OCI-LY3 (cell line): Measurements from ENCODE around the gene RNU1-1.
"Not testable (repeated sequence)": the region's sequence is repeated elsewhere in the genome, so short reads cannot be mapped to it uniquely, and the experiment has no call there.

ENCODE experiments used
- H2AFZ ChIP-seq: fragments of 200-600, 300-600 bp; shearing (Covaris generic); 2 replicates; pipeline ENCODE4 v1.6.0; 2014; ENCODE audit warnings: antibody characterized with exemption, low read depth, low read length
- H3K27ac ChIP-seq: fragments of 200-600, 300-600 bp; sonication (generic); 2 replicates; pipeline ENCODE4 v1.5.1; 2014; ENCODE audit warnings: mild to moderate bottlenecking, low read length, moderate library complexity, mixed read lengths
- H3K27me3 ChIP-seq: fragments of 200-600, 300-600 bp; sonication (generic); 2 replicates; pipeline ENCODE4 v1.6.1; 2014; ENCODE audit warnings: low read depth, low read length, mixed read lengths
- H3K36me3 ChIP-seq: fragments of 200-600, 300-600 bp; sonication (generic); replicated peaks from 2 replicates; pipeline ENCODE3; 2014; ENCODE audit warnings: low read depth, low read length, mixed read lengths
- H3K4me1 ChIP-seq: fragments of 300-600, 200-600 bp; sonication (generic); 2 replicates; pipeline ENCODE4 v1.6.1; 2014; ENCODE audit warnings: low read length, mixed read lengths
- H3K4me2 ChIP-seq: fragments of 200-600, 300-600 bp; sonication (generic); 2 replicates; pipeline ENCODE4 v1.6.1; 2014; ENCODE audit warnings: low read length, mixed read lengths
- H3K4me3 ChIP-seq: fragments of 300-600, 200-600 bp; sonication (generic); 2 replicates; pipeline ENCODE4 v1.5.1; 2014; ENCODE audit warnings: antibody characterized with exemption, mild to moderate bottlenecking, low read length, moderate library complexity
- H3K79me2 ChIP-seq: fragments of 300-600, 200-600 bp; shearing (Covaris generic); 2 replicates; pipeline ENCODE4 v1.6.1; 2014; ENCODE audit warnings: mild to moderate bottlenecking, low read length, mixed read lengths
- H3K9ac ChIP-seq: fragments of 300-600, 200-600 bp; shearing (Covaris generic); 2 replicates; pipeline ENCODE4 v1.6.0; 2014; ENCODE audit warnings: mild to moderate bottlenecking, low read length, moderate library complexity
- H3K9me3 ChIP-seq: fragments of 200-600, 300-600 bp; shearing (Covaris generic); 2 replicates; pipeline ENCODE4 v1.6.1; 2014; ENCODE audit warnings: low read length, mixed read lengths; ENCODE audit not compliant: insufficient read depth
- H4K20me1 ChIP-seq: fragments of 200-600, 300-600 bp; sonication (generic); 2 replicates; pipeline ENCODE4 v1.6.1; 2016; ENCODE audit warnings: low read length, mixed read lengths; ENCODE audit not compliant: insufficient read depth

The RNU1-1 gene

DNA sequence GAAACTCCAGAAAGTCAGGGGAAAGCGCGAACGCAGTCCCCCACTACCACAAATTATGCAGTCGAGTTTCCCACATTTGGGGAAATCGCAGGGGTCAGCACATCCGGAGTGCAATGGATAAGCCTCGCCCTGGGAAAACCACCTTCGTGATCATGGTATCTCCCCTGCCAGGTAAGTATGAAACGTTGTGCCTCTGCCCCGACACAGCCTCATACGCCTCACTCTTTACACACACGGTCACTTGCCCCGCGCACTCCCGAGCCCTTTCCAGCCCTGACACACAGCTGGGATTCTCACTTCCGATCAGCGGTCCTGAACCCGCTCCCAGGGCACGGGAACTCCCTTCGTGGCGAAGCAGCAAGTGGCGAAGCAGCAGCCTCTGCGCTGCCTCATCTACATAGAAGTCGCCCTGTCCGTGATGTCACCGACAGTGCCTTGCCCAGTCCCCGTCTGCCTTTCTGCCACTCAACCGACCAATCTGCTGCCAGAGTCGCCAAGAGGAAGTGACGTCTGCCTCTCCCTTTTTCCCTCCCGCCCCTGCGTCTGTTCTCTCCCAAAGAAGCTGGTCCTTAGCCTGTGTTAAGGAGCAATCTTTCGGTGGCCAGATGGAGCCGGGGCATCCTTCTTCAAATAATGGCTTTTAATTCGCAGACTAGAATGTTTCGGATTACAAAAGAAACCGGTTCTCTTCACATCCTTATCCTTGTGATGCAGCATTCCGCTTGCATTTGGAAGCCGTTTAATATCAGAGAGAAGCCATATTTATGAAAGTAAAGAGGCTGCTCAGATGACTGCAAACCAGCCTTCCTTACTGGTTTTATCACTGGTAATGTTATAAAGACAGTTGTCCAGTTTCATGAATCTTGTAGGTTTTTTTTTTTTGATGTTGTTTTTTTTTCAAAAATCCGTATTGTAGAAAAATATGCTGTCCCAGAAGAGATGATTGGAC is at the start of gene RNU1-1:
TSS of gene RNU1-1 (minus strand) at position 179 of the 949 bp plus-strand sequence.
- H4K20me1 ChIP-seq, H3K27me3 ChIP-seq: not testable (repeated sequence)
- H3K27ac ChIP-seq = peak within 1 kb of the TSS; percentile 69

DNA sequence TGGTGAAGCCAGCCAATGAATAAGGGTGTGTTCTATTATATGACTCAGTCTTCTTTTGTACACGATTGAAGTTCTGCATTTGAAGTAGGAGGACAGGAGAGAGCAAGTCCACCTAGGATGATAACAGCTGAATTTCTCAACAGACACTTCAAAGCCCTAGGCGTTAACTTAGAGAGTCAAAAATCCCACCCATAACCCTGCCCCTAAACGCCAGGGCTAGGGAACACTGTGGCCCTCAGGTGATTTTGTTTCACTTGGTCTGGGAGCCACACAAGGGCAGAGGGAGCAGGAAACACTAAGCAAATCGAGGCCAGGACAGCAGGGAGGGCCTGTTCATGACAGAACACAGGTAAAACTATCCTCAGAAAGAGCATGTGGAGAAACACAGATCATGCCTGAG is 47.0 kb upstream of the RNU1-1 start:
- not testable (repeated sequence) for H3K27me3 ChIP-seq, H3K27ac ChIP-seq, H3K79me2 ChIP-seq, H3K9me3 ChIP-seq, H4K20me1 ChIP-seq, H3K4me3 ChIP-seq, H3K4me2 ChIP-seq, H3K4me1 ChIP-seq, H3K9ac ChIP-seq, H3K36me3 ChIP-seq, H2AFZ ChIP-seq

More for the DNA sequence above, at the start of gene RNU1-1:
- H3K4me3 ChIP-seq = peak within 1 kb of the TSS; percentile 77
- peak within 1 kb of the TSS; percentile 64 for H3K4me2 ChIP-seq
- H3K79me2 ChIP-seq, H3K36me3 ChIP-seq, H3K4me1 ChIP-seq, H3K9me3 ChIP-seq, H2AFZ ChIP-seq: not testable (repeated sequence)
- H3K9ac ChIP-seq = peak within 1 kb of the TSS; percentile 66

DNA sequence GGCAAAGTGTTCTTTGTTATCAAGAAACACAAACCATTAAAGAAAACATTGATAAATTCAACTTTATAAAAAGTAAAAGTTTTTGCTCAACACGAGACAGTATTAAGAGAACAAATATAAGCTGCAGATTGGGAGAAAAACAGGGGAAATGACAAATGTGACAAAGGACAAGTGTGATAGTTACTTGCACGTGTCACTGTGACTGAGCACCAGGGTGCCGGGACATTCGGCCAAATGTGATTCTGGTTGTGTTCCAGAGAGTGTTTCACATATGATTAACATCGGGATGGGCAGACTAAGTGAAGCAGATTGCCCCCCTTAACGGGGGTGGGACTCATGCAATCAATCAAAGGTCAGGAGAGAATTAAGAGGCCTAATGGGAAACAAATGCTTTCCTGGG is 46.4 kb upstream of the RNU1-1 start:
- H3K4me2 ChIP-seq, H3K4me3 ChIP-seq, H3K27me3 ChIP-seq, H3K4me1 ChIP-seq, H2AFZ ChIP-seq, H3K9ac ChIP-seq, H4K20me1 ChIP-seq, H3K27ac ChIP-seq, H3K36me3 ChIP-seq, H3K9me3 ChIP-seq, H3K79me2 ChIP-seq: not testable (repeated sequence)

DNA sequence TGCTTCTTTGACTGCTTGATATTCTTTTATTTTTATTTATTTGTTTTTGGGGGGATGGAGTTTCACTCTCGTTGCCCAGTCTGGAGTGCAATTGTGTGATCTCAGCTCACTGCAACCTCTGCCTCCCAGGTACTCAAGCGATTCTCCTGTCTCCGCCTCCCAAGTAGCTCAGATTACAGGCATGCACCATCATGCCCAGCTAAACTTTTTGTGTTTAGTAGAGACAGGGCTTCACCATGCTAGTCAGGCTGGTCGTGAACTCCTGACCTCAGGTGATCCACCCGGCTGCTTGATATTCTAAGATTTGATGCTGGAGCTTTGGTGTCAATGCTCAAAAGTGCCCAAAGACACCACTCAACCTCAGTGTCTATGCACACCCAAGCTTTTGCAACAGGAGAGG is 45.6 kb upstream of the RNU1-1 start:
- H3K79me2 ChIP-seq, H3K27ac ChIP-seq, H3K4me1 ChIP-seq, H2AFZ ChIP-seq, H3K36me3 ChIP-seq, H3K27me3 ChIP-seq, H3K9ac ChIP-seq, H3K4me2 ChIP-seq, H3K9me3 ChIP-seq, H3K4me3 ChIP-seq, H4K20me1 ChIP-seq: not testable (repeated sequence)

DNA sequence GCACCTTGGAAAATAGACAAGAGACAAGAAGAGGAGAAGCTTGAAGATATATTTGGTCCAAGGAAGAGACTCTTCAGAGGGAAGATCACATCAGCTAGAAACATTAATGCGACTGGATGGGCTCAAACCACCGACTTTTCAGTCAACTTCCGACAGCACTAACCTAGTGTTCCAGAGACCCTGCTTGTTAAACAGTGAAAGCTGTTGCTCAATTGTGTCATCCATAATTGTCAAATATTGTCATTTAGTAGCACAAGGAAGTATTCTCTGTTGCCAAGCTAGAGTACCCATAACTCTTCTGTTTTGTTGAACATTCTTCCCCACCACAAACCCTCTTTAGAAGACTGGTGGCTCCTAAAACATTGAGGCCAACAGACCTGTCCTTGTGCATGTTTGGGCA is 42.9 kb upstream of the RNU1-1 start:
- not testable (repeated sequence) for H3K79me2 ChIP-seq, H3K27me3 ChIP-seq, H3K36me3 ChIP-seq, H4K20me1 ChIP-seq, H3K9ac ChIP-seq, H3K9me3 ChIP-seq, H3K4me1 ChIP-seq, H2AFZ ChIP-seq, H3K4me2 ChIP-seq, H3K27ac ChIP-seq, H3K4me3 ChIP-seq

DNA sequence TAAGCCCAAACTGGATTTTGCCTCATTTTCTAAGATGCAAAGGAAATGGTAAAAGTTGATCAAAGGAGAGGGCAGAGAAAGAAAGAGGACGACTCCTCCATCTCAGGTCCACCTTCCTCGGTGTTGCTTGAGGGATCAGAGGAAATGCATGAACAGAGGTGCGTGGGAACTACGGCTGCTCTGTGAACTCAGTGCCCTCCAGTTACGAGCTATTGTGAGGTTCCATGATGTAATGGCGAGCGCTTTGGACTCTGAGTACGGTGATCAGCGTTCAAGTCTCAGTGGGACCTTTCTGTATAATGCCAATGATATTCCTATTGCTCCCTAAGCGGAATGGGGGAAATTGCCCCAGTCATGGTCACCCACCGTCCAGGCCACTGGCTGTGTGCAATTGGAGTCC is 39.2 kb upstream of the RNU1-1 start:
- H3K36me3 ChIP-seq, H3K9me3 ChIP-seq, H3K27ac ChIP-seq, H3K4me1 ChIP-seq, H3K27me3 ChIP-seq, H3K79me2 ChIP-seq, H4K20me1 ChIP-seq, H3K4me2 ChIP-seq, H2AFZ ChIP-seq, H3K9ac ChIP-seq, H3K4me3 ChIP-seq: not testable (repeated sequence)

DNA sequence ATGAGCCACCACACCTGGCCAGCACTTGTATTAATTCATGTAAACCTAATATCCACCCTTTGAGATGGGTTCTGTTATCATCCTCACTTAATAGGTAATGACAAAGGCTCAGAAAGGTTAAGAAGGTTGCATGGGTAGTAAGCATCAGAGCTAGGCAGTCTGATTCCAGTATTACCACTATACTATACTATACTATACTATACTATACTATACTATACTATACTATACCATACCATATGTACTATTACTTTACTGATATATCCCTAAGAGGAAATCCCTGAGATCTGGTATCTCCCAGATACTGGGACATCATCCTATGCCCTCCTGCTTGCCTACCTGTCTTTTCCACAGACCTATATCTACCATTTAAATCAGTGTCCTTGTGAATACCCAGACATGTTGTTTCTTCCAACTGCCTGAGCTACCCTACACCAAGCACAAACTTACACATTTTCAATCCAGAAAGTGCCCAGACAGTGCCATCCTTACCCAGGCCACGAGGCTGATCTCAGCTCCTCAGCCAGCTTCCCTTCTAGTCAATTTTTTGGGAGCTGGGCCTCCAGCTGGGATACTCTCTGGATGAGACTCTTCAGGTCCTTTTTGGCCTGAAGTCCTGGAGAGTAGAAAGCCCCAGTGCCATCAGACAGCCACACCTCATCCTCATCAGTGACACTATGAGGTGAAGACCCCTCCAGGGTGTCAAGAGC is 36.3 kb upstream of the RNU1-1 start:
- not testable (repeated sequence) for H3K4me1 ChIP-seq, H3K27ac ChIP-seq, H4K20me1 ChIP-seq, H3K79me2 ChIP-seq, H3K36me3 ChIP-seq, H3K27me3 ChIP-seq, H3K4me3 ChIP-seq, H3K4me2 ChIP-seq, H3K9me3 ChIP-seq, H3K9ac ChIP-seq, H2AFZ ChIP-seq

DNA sequence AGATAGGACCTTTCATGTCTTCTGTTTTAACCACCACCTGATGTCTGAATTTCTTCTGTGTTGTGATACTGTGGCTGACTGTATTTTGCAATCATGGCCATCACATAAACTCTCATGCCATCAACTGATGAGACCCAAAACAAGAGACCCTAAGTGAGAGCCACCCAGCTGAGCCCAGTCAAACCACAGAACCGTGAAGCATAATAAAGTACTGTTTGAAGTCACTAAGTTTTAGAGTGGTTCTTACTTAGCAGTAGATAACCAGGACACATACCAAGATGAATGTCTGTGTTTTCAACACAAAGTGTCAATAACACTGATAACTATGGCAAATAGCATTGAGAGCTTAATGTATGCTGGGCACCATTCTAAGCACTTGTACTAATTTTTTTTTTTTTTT is 35.5 kb upstream of the RNU1-1 start:
- H3K4me2 ChIP-seq, H3K9ac ChIP-seq, H3K79me2 ChIP-seq, H3K27ac ChIP-seq, H2AFZ ChIP-seq, H3K36me3 ChIP-seq, H3K4me3 ChIP-seq, H3K27me3 ChIP-seq, H3K9me3 ChIP-seq, H3K4me1 ChIP-seq, H4K20me1 ChIP-seq: not testable (repeated sequence)

DNA sequence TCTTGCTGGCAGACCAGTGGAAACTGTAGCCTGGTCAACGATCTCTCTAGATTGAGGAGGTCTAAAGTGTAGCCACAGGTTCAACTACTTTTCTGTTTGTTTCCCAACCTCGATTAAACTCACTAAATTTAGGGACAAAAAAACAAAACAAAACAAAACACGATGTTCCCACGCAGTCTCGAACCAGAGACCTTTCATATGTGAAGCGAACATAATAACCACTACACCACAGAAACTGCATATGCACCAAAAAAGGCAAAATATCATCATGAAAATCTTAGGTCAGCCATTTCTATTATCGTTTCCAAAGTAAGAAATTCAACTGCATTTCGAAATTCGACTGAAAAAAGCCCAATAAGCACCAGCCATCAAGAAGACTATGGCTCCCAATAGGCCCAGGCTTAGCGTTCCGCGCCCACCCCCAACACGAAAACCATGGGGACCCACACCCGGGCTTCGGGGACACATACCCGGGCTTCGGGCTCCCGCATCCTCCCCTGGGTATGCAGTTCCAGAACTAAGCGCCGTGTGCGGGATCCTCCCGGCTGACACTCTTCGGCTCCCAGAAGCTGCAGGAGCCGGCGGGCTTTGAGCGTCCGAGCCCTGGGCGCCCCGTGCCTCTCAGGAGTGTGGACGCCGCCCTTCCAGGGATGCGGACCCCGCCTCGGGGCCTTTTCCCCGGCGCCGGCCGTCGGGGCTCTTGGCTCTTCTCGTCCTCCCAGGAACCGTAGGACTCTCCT is 33.6 kb upstream of the RNU1-1 start:
- H3K4me2 ChIP-seq = not testable (repeated sequence)

More for the DNA sequence above, 33.6 kb upstream of the RNU1-1 start:
- not testable (repeated sequence) for H3K36me3 ChIP-seq, H3K27me3 ChIP-seq, H3K4me3 ChIP-seq, H4K20me1 ChIP-seq, H3K9me3 ChIP-seq, H3K9ac ChIP-seq, H3K79me2 ChIP-seq, H3K4me1 ChIP-seq, H3K27ac ChIP-seq, H2AFZ ChIP-seq
